Measurements from ENCODE around the gene APMAP.

DNA sequence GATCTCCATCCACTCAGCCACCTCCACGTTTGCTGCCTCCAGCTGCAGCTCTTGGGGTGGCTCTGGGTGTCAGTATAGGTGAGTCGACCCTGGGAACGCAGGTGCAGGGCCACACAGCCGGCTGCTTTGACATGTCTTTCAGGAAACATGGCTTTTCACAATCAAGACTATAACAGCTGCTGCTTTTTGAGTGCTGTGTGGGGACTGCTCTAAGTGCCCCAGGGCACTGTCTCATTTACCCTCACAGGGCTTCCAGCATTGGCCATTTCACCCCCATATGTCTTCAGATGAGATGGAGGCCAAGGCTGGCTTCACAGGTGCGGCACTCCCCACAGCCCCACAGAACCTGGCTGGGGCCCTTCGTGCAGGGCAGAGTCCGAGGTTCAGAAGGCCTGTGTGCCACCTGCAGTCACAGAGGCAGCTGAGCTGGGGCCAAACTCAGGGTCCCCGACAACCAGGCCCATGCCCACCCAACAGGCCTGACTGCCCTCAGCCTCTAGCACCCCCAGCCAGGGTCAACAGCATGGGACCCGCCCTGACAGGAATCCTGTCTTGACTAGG is 58.4 kb downstream of the APMAP start:
- TF ChIP-seq, protein P1, sequence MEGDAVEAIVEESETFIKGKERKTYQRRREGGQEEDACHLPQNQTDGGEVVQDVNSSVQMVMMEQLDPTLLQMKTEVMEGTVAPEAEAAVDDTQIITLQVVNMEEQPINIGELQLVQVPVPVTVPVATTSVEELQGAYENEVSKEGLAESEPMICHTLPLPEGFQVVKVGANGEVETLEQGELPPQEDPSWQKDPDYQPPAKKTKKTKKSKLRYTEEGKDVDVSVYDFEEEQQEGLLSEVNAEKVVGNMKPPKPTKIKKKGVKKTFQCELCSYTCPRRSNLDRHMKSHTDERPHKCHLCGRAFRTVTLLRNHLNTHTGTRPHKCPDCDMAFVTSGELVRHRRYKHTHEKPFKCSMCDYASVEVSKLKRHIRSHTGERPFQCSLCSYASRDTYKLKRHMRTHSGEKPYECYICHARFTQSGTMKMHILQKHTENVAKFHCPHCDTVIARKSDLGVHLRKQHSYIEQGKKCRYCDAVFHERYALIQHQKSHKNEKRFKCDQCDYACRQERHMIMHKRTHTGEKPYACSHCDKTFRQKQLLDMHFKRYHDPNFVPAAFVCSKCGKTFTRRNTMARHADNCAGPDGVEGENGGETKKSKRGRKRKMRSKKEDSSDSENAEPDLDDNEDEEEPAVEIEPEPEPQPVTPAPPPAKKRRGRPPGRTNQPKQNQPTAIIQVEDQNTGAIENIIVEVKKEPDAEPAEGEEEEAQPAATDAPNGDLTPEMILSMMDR (IDR thresholded peaks at IDR 0.05), result no peak
- TF ChIP-seq POLR2A (IDR thresholded peaks at IDR 0.05), result no peak
